RPMI7951 (cell line): ENCODE data around the gene AIM2. TPM values are rescaled to one million over a fixed set of nuclear protein-coding genes. Genes with fewer than 3 reads are reported as not detected.

Source experiments
- DNase-seq: peaks from one replicate; pipeline ENCODE4 v3.0.0-alpha.2; 2012; ENCODE audit warnings: low read depth
- total RNA-seq: library from RNA; depleted of rRNA; stranded (reverse); fragments of >200 nt; shearing (Covaris generic); gene quantifications from 2 replicates; pipeline ENCODE4 v1.2.3, GENCODE V29; 2014; rRNA removed

The AIM2 gene, protein sequence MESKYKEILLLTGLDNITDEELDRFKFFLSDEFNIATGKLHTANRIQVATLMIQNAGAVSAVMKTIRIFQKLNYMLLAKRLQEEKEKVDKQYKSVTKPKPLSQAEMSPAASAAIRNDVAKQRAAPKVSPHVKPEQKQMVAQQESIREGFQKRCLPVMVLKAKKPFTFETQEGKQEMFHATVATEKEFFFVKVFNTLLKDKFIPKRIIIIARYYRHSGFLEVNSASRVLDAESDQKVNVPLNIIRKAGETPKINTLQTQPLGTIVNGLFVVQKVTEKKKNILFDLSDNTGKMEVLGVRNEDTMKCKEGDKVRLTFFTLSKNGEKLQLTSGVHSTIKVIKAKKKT
- 13.9 and 15.5 TPM in 2 replicates for total RNA-seq

DNA sequence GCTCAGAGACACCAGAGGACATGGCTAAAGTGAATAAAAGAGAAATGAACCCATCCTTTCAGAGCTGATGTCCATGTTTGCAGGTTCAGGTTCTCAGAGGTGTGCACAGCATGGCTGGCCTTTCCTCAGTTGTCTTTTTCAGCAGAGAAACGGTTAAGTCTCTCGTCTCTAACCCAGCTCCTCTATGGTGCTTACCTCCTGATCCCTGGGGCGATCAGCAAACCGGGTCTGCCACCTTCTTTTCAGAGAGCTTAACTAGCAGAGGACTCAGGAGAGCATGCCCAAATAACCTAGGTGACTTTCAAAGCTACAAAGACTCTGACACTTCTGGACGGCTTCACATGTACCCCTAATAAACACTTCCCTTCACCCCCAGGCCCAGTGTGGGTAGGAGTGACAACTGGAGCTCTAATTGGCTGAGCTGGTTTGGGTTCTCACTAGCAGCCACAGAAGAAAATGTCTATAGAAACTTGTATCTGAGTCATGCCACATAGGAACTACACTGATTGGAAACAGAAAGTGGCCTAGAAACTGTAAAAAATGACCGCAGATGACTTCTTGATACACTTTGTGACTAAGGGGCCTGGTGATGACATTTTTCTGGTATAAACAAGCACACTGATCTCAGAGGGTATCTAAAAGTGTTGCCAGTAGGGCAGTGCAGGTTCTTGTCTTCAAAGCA, at the start of gene AIM2:
AIM2 (minus strand) TSS at position 329 of the 682 bp plus-strand sequence. CDS start 3,267 bp downstream, outside the sequence.
- DNase-seq: peak; percentile 91

DNA sequence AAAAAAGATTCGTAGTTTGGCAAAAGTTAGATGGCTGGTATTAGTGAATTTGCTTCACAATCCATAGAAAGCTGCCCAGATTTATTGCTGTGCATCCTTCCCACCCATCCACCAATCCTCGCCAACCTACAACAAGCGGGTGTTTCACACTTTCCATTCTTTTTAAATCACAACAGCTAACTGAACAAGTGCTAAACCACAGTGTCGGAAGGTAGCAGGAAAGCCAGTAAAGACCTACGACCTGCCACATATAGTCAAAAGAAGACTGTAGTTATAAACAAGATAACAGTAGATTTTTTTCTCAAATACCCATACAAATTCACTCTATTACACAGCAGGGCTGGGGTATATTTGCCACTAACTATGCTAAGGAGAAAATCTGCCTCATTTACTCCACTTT, 47.0 kb upstream of the AIM2 start:
- DNase-seq: no peak

DNA sequence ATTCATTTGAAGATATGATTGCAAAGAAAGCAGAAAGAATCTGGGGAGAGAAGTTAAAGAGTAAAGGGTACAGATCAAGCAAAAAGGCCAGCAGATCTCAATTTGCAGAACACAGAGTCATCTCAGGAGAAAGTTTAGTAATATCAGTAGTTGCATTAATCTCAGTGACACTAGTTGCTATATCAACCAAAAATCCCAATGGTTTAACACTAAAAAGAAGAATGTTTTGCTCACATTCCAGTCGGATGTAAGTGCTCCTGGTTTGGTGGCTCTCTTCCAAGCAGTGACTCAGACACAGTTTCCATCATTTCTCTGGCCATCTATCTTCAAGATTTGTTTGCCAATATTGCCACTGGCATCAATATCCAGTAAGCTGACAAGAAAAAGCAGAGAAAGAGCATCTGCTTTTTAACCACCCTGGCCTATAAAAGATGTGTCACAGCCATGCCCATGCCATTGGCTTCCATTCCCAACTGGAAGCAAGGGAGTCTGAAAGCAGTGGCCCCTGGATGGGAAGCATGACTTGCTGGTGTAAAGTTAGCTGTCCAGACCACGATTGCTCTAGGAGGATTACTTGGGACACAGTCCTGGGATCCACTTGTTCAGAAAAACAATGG, 45.5 kb upstream of the AIM2 start:
- peak; percentile 92 for DNase-seq

DNA sequence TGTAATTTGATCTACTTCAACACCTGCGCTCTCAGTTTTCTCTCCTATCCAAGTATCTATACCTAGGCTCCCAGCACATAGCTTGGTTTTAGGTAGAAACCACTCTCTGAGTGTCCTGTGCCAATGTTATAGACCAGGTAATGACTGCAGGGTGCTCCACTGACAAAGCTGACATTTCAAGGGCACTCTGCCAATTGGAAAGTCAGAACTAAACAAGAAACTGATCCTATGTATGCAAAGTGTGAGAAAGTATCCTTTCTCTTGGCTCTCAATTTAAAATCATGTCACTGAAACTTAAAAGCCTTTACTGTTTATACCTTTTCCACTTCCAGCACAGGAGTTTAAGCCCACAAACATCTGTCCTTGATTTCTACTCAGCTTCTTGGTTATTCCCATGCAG, 45.0 kb upstream of the AIM2 start:
- no peak for DNase-seq

DNA sequence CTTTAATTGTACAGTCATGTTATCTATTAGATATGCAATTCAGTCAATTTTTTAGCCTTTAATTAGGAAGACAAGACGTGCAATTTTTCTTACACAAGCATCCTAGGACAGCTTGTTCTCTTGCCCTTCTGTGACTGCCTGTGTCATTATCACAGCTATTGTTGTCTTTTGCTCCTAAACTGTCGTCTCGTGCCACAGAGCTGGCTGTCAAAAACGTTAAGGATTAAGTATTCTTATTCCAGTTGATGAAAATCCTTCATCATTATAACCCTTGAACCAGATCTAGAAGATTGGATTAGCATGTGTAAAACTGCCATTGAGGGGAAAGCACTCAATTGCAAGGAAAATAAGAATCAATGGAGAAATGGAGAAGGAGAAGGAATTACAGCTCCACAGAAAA, 43.8 kb upstream of the AIM2 start:
- no peak for DNase-seq

DNA sequence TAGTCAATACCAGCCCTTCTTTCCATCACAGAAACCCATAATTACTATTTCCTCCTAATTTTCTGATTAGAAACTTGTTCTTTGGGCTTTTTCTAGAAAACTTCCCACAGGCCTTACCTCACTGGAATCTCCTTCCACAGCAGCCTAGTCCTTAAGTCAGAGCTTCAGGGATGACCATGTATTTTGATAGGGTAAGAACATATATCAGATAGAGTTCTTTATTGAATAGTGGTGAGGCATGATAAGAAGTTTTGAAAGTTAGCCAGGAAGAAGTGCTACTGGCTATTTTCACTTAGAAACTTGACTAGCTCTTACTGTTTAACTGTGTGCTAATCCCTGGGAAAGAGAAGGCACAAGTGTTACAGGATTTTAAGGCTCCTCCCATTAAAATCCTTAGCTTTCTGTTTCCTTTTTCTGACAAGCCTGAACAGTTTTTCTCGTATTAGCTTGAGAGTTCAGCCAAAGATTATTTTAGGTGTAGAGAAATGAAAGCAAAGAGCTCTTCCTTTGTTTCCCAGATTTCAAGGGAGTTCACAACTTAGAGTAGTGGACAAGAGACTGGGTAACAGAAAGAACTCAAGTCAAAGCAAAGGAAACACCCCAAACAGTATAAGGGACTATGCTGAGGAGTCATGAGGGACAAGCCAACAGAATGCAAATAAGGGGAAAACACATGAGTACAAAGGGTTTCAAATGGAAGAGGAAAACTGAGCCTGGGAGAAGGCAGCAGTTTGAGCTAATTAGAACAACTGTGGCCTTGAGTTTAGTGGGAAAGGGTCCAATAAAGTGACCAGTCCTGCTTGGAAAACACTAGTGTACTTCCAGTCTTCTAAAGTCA, 37.2 kb upstream of the AIM2 start:
- DNase-seq: peak; percentile 23

DNA sequence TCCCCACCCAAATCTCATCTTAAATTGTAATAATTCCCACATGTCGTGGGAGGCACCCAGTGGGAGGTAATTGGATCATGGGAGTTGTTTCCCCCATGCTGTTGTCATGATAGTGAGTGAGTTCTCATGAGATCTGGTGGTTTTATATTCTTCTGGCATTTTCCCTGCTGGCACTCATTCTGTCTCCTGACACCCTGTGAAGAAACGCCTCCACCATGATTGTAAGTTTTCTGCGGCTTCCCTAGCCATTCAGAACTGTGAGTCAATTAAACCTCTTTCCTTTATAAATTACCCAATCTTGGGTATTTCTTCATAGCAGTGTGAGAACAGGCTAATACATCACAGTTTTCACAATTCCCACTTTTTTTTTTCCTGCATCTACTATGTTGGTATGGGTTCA, 26.5 kb upstream of the AIM2 start:
- peak; percentile 26 for DNase-seq

DNA sequence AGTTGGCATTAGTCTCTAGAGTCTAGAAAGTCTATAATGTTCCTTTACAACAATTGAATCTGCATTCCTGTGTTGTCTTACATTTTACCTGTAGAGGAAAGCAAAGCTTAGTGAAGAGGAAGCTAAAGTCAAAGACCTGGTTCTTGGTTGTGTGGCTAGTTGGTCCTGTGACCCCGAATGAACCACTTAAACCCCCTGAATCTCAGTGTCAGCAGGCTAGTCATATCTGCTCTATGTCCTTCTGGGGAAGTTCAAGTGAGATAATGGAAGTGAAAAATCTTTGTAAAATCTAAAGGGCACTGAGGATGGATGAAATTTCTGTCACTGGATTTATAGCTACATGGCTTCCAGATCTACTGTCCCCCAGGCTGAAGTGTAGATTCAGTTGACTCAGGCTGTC, 24.0 kb upstream of the AIM2 start:
- no peak for DNase-seq

DNA sequence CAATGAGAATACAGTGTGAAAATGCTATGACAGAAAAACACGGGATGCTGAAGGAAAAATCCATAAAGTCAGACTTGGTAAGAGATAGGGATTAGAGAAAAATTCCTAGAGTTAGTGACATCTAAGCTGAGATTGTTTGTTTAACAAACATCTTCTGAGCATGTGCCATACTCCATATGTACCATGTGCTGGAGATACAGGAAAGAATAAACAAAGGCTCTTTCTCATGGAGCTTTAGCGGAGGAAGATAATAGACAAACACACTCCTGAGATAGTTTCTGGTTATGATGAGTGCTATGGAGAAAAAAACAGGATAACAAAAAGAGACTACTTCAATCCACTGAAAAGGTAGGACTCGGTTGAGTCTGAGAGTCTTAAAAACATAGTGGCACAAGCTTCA, 22.0 kb upstream of the AIM2 start:
- DNase-seq: no peak

DNA sequence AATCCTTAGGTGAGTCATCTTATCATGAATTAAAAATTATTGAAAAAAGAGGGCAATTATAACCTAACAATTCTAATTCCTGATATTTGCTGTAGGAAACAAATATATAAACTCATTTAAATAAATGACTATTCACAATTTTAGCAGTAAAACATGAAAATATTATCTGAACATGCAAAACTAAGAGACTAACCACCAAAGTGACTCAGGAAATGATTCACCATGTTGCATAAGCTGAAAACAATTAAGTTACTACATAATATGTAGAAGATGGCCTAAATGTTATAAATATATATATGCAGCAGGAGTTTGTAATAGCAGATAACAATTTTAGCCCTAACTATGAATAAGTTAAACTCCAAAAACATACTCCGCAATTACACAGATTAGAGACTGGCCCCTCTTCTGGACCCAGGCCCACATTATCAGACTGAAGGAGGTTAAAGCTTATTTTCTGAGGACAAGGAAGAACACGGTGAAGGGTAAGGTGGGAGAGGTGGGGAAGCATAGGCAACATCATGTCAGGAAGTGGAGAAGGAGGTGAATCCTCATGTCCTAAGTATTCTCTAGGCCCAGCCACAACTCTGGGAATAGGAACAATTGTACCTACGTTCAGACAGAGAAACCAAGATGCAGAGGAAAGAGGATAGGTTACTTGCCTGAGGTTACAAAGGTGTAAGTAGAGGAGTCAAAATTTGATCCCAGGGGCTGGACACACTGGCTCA, 15.6 kb upstream of the AIM2 start:
- peak; percentile 77 for DNase-seq

DNA sequence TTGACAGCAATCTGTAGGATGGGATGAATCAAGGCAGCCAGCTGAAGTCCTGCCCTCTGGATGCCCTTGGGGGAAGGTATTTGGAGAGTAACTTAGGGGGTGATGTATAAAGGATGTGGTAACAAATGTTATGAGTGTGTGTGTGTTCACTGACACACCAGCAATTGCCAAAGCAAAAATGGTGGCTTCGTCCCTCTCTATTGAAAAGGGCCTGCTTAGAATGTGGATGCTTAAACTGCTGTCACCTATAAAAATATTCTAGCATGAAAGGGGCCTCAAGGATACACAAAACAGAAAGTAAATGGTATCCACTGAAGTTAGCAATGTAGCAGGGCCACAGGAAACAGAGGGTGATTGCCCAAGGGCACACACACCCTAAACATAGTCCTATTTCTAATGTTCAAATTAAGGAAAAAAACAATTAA, 15.1 kb upstream of the AIM2 start:
- DNase-seq: peak; percentile 82

DNA sequence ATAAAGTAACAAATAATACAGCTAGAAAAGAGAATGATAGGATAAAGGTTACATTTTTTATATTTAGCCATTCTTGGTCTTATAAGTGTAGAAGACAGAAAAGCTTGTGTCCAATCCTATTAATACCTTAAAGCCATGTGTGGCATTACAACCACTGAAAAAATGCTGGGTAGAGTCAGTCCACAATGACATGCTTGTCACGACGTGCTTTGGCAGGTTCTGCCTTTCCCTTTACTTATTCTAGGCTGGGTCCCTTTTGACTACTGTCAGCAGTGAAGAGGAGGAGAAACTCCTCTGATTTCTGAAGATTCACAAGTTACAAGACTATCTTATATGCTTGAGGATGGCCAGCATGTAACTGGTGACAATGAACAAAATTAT, 14.6 kb upstream of the AIM2 start:
- DNase-seq: peak; percentile 40

DNA sequence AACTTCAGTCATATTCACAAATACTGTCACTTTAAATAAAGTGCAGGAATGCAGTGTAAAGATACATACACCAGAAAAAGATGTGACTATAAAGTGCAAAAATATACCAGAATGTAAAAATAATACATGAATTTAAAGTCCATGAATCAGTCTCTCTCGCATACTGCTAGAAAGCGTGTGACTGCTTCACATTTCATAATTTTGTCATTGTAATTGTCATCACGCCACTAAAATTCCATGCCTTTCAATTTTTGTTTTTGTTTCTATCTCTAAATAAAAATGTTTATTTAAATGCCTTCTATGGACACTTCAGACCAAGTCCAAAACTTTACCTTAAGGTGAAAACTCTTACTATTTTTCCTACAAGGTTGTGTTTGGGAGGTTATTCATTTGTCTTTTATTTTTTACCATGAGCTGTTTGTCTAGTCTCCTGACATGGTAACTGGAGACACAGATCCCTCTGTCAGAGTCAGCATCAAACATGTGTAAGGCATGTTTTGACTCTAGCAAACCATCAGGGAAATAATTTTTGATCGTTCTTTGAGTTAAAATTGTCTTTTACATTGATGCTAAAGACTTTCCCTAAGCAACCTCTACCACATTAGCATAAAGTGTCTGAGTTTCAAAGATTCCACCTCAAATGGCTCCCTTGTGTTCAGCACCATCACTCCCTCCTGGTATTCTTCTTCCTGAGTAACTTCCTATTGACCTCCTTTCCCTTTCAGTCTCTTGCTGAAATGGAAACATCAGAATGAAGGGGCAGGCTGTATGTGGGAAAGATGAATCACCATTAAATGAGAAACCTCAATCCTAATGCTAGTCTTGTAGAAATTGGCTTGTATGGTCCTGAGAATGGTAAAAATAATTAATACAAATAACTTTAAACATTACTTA, 14.0 kb upstream of the AIM2 start:
- peak; percentile 73 for DNase-seq

DNA sequence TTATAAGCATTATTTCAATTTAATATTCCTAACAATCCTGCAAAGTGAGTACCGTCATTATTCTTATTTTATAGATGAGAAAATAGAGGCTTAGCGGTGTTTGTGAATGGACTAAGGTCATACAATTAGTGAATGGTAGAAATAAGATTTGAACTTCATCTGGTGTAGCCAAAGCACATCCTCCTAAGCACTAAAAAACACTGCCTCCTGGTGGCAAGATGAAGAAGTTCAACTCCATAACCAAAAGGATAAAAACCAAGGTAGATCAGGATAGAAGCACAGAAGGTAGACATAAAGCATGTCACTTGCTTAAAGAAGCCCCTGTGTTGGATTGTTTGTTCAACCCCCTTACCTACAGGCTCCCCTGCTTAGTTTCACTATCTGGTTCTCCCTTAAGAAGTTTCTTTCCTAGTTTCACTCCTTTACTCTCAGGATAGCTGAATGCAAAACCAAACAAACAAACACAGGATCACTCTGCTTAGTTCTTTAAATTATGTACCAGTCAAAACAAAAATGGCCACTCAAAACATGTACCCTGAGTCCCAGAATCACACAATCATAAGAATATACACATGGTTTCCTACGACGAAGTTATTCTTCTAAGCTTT, 12.7 kb upstream of the AIM2 start:
- peak; percentile 38 for DNase-seq

DNA sequence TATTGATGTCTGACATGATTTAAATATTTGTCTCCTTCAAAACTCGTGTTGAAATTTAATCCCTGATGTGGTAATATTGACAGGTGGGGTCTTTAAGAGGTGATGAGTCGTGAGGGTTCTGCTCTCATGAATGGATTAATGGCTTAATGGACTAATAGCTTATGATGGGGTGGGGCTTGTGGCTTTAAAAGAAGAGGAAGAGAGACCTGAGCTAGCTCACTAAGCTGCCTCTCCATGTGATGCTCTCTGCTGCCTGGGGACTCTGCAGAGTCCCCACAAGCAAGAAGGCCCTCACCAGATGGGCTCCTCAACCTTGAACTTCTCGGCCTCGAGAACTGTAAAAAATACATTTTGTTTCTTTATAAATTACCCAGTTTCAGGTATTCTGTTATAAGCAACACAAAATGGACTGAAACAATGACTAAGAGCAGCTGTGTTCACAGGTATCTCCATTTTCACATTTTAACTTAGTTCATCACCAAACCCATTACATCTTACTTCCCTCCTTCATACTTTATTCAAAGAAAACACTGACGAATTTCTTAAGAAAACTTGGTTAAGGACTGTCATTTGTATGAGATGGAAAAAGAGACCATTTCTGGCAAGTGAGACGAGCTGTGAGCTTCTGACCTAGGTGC, 12.1 kb upstream of the AIM2 start:
- no peak for DNase-seq

DNA sequence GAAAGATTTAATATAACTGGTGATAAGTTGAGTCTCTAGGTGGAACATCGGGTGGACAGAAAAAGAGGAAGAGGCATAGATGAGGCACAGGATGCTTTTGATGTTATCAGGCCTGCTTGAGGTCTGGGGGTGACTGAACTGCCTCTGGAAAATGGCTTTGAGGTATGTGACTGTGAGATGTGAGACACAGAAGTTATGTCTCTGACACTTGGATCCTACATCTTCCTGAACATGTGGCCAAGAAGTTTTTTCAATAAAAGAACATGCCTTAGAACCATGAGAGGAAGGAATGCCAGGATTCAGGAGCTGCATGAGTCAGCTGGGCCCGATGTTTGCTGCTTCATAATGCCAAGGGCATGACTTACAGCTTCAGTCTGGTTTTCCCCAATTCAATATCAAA, 11.5 kb upstream of the AIM2 start:
- DNase-seq: peak; percentile 95

DNA sequence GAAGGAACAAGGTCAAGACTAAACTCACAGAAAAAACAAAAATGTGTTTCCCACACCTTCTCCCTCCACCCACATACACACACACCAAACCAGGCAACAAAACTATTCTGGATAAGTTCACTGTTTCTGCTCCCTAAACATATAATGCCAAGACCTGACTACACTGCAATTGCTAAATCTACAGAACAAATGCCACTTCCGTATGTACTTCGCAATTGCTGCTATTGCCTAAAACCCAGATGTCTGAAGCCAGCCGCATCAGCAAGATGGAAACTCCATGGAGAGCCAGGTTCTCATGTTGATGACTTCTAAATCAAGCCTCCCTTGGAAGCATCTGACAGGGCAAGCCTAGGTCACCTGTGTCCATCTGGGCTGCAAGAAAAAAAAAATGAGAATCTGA, 8.3 kb upstream of the AIM2 start:
- no peak for DNase-seq

DNA sequence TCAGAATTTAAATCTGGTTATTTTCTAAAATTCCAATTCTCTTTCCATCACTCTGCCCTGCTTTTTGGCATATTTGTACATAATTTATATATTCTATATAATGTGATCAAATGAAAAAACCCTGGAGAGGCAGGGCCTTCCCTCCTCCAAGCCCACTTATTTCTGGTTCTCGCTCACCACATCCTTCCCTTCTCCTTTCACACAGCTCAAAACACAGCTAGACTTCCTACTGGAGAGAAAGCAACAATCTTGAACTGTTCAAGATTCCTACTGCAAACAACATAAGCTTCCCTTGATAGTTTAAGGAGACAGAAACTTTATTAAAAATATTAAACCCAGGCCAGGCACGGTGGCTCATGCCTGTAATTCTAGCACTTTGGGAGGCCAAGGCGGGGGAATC, 7.6 kb upstream of the AIM2 start:
- no peak for DNase-seq

DNA sequence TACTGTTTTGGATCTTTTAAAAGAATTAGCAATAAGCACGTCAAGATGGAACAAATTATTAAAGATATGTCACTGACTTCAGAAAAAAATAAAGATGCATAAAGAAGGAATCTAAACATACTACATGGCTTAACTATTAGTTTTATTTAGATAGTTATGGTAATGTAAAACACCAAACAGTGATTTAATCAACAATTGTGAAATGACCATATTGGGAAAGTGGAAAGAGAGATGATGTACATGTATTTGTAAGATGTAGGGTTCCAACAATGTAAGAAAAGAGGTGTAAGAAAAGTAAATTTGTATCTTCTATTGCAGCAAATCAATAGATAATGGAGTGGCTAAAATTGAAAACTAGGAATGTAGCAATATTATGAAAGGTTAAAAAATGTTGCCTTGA, 6.4 kb upstream of the AIM2 start:
- DNase-seq: no peak
